NCI-H1105 (cell line): ENCODE results near the gene CSF3.

ENCODE experiments used
- DNase-seq: peaks from one replicate; lab custom pipeline; 2025; lab: John Stamatoyannopoulos, UW

The CSF3 gene, protein sequence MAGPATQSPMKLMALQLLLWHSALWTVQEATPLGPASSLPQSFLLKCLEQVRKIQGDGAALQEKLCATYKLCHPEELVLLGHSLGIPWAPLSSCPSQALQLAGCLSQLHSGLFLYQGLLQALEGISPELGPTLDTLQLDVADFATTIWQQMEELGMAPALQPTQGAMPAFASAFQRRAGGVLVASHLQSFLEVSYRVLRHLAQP

GRCh38 chr17:40015005-40015997, at the start of gene CSF3:
Gene CSF3 (plus strand): TSS chr17:40015440. CDS start chr17:40015475, 35 bp downstream.
- no peak for DNase-seq

- no peak for DNase-seq
Observed at GRCh38 chr17:39966771-39967170, 48.5 kb upstream of the CSF3 start.

GRCh38 chr17:39968761-39969160, 46.5 kb upstream of the CSF3 start:
- DNase-seq = no peak

DNA sequence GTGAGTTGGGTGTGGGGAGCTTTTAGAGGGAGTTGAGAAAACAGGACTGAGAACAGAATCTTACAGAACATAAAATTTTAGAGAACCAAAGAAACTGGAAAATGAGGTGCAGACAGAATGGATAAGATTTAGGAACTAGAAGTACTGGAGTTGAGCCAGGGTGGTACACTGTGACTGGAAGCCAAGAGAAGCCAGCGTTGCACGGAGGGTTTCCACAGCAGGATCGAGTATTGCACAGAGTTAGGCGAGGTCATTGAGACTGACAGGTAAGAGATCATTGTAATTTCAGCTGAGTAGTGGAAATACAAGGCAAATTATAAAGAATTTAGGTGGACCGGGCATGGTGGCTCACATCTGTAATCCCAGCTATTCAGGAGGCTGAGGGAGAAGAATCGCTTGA, 45.9 kb upstream of the CSF3 start:
- no peak for DNase-seq

GRCh38 chr17:39970157-39970692, 45.0 kb upstream of the CSF3 start:
- DNase-seq = no peak

DNA sequence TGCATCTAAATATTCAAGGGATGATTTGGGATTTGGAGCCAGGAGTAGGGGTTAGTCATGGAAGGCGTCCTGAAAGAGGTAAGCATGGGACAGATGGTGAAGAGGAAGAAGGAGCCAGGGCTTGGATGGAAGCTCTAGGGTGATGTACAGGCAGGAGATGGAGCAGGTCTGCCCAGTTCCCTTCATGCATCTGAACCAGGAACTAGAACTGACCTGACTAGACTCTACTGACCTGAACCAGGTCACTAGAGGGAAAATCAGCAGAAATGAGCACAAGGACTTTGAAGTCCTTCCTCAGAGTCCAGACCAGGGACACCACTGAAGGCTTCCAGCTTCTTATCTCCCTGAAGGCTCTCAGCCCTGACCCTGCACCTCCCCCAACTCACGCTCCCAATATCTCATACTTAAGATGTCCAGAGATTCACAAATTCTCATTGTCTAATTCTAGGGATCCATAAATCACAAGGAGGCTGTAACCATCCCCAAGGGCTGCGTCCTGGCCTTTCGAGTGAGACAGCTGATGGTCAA, 44.1 kb upstream of the CSF3 start:
- no peak for DNase-seq

DNA sequence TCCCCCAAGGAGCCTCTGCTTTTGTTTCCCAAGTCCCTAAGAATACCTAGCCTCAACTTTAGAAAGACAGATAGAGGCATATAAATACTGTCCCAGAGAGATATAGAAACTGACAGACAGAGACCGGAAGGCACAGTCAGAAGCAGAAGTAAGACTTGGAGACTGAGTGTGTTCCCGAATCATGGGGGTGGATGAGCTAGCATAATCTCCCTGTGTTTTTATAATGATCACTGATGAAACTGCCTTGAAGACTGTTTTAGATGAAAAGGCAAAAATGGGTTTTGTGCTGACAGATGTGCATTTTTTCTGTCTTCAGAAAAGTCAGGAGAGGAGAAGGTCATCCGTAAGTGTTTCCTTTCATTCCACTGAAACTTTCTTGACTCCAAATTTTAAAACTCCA, 43.0 kb upstream of the CSF3 start:
- no peak for DNase-seq

GRCh38 chr17:39973496-39973895, 41.7 kb upstream of the CSF3 start:
- no peak for DNase-seq

GRCh38 chr17:39974433-39974832, 40.8 kb upstream of the CSF3 start:
- DNase-seq = no peak

GRCh38 chr17:39975801-39976200, 39.4 kb upstream of the CSF3 start:
- no peak for DNase-seq

- DNase-seq = no peak
Observed at GRCh38 chr17:39979016-39979670, 36.1 kb upstream of the CSF3 start.

GRCh38 chr17:39979893-39980350, 35.3 kb upstream of the CSF3 start:
- DNase-seq = peak; percentile 12

DNA sequence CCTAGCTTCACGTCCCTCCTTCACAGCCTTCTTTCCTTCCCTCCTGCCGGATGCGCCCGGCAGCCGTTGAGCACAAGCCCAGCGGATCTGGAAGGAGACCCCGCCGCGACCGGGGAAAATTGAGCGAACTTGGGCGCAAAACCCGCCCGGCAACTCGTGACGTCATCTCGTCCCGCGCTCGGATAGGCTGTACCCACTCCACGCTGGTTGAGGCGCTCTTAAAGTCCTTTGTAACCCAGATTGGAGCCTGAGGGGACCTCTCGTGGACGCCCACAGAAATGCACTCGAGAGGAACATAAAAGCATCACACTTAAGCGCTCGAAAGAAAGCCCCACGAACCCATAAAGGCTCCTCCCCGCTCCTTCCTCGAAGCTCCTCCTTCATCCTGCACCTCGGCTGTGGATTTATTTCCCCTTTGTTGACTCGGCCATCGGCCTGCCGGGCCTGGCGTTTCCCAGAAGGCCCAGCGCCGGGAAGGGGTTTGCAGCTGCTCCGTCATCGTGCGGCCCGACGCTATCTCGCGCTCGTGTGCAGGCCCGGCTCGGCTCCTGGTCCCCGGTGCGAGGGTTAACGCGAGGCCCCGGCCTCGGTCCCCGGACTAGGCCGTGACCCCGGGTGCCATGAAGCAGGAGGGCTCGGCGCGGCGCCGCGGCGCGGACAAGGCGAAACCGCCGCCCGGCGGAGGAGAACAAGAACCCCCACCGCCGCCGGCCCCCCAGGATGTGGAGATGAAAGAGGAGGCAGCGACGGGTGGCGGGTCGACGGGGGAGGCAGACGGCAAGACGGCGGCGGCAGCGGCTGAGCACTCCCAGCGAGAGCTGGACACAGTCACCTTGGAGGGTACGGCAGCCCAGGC, 34.7 kb upstream of the CSF3 start, which contains the start of gene PSMD3:
TSS of gene PSMD3 (plus strand) at position 457 of the 856 bp plus-strand sequence. CDS start at position 621, 164 bp downstream.
- DNase-seq = peak; percentile 99

GRCh38 chr17:39981207-39981741, 34.0 kb upstream of the CSF3 start:
- no peak for DNase-seq

DNA sequence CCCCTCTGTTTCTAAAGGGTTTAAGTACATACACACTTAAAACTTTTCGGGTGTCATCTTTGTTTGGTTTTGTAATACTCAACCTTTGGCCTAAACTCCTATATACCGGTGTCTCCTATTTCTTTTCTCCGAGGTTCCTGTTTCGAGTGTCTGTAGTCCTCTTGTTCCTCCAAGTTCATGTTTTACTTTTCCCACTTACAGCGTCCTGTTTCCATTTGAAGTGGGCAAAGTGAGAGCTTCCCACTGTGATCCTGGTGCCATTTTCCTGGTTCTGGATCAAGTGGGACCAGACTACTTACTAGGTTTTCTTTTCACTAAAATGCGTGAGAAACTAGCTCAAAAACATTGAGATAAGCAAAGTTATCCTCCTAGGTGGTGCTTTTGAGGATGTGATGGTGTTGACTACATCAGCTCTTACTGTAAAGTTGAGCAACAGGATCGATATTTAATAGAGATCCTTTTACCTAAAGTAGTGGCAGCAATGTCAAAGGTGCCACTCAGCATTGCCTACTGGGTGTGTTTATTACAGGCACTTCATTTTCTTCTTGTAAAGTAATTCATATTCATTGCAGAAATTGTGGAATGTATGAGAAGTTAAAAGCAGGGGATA, 33.4 kb upstream of the CSF3 start:
- DNase-seq = no peak

DNA sequence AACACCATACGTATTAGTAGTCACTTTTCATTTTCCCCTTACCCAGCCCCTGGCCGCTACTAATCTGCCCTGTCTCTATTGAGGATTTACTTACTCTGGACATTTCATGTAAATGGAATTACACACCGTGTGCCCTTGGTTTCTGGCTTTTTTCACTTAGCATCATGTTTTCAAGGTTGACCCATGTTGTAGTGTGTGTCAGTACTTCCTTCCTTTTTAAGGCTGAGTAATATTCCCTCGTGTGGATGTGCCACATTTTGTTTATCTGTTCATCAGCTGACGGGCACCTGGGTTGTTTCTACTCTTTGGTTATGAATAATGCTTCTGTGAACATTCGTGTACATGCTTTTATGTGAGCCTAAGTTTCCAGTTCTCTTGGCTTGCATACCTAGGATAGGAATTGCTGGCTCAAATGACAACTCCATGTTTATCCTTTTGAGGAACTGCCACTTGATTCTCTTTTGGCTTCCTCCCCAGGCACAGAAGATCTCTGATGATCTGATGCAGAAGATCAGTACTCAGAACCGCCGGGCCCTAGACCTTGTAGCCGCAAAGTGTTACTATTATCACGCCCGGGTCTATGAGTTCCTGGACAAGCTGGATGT, 26.9 kb upstream of the CSF3 start:
- DNase-seq = no peak

GRCh38 chr17:39994448-39994847, 20.8 kb upstream of the CSF3 start:
- no peak for DNase-seq

DNA sequence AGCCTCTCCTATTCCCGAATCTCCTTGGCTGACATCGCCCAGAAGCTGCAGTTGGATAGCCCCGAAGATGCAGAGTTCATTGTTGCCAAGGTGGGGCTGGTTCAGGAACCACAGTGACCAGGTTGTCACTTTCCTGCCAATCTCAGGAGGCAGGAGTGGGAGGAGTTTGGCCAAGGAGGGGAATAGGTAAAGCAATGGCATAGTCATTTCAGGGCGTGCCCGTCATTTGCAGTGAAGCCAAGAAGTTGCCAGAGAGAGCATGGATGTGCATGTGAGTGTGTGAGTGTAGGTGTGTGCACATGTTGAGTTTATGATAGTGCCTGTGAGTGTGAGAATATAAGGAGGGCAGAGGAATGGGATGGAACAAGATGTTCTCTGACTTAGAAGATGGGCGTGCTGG, 19.8 kb upstream of the CSF3 start:
- no peak for DNase-seq

DNA sequence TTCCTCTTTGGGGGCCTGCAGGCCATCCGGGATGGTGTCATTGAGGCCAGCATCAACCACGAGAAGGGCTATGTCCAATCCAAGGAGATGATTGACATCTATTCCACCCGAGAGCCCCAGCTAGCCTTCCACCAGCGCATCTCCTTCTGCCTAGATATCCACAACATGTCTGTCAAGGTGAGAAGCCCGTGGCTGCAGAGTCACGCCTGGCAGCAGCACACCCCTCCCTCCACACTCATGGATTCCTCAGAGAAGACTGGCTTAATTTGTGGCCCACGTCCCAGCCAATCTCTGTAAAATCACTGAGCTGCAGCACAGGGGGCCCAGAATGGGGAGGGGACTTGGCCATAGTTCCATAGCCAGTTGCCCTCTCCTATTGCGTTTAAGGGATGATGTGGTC, 19.1 kb upstream of the CSF3 start:
- no peak for DNase-seq

GRCh38 chr17:39996800-39997199, 18.4 kb upstream of the CSF3 start:
- no peak for DNase-seq
